Left renal cortex interstitium (tissue), 4 donors: ENCODE data around the gene CTBP2. TPM values are rescaled to one million over a fixed set of nuclear protein-coding genes. Genes with fewer than 3 reads are reported as not detected.
"Not testable (repeated sequence)": the region's sequence is repeated elsewhere in the genome, so short reads cannot be mapped to it uniquely, and the experiment has no call there.

Experiments
- DNase-seq, 4 donors: peaks; one replicate each; pipeline ENCODE4 v3.0.0-alpha.2; 2013; ENCODE audit warnings: low read depth in 4 of 4, low spot score in 2 of 4, missing footprints in 1 of 4
- polyA plus RNA-seq, 4 donors: library from polyadenylated mRNA; unstranded; fragments of 120-200 nt; gene quantifications; one replicate each; pipeline ENCODE4 v1.2.1, GENCODE V29; 2013; ENCODE audit not compliant: insufficient read length in 4 of 4

CTBP2 gene
- polyA plus RNA-seq, 4 donors: 86.7 to 94.0 (median 90.6) TPM

DNA sequence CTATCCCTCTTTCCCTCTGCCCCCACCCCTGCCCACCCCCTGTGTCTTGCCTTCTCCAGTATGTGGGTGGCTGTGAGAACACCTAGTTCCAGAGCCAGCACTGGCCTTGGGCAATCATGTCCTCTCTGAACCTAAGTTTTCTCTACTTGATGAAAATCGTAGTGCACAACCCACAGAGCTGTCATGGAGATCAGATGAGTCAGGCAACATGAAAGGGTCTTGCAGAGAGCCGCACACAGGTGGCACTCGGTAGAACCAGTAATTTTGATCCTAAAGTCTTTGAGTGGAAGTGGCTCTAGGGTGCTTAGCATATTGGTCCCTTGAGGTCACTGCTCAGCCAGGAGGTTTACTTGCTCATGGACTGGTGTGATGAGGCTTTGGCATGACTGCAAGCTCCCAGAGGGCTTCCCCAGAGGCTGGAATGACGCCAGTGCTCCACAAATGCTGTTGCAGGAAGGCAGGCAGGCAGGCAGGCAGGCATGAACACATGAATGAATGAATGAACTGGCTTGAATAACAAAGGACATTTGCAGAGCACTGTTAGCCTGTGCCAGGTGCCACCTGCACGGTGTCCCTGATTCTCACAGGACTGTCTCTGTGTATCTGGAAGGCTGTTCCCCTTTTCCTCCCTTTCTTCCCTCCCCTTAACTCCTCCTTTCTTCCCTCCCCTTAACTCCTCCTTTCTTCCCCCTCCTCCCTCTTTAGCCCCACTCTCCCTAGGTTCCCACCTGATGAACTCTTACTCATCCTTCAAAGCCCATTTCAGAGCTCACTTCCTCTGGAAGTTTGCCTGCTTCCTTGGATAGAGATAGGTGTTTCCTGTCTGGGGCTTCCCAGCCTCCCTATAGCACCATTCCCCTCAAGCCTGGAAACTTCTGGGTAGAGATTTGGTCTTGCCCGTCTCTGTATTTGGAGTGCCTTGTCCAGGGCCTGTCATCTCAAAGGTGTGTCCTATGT lies 27.2 kb upstream of the CTBP2 start:
- DNase-seq: no peak

DNA sequence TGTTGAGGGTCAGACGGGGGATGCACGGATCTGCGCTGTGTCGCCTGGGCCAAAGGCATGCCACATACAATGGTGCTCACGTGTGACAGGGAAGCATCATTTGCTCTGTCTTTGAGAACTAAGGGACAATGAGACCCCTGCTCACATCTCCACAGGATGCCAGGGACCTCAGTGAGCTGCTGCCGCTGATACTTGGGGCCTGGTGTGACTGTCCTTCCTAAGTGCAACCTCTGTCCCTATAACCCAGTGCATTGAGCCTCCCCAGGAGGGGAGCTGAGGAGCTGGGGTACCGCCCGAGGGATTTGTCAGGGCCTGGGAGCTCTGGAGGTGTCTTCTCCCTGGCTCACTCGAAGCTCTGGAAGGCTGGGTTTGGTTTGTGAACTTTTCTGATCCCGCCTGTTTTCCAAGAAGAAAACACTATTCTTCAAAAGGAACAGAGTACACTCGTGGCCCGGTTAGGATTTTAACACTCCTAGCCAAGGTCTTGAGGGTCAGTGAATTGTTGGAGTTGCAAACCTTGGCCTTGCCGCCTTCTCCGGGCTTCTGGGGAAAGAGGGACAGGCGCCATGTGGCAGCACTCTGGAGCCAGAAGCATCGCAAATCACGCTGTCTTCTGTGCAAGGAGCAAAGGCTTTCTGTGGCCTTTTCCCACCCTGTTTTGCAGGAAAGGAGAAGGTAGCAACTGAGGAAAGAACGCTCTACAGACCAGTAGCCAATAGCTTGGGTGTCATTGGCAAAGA lies 26.2 kb upstream of the CTBP2 start:
- DNase-seq: no peak

- not testable (repeated sequence) for DNase-seq
Measured at GRCh38 chr10:125179107-125179506, 18.7 kb upstream of the CTBP2 start.

- DNase-seq: no peak
Measured at GRCh38 chr10:125177641-125178640, 17.6 kb upstream of the CTBP2 start.

- DNase-seq: no peak
Measured at GRCh38 chr10:125175807-125176206, 15.4 kb upstream of the CTBP2 start.

- no peak for DNase-seq
Measured at GRCh38 chr10:125174360-125174759, 14.0 kb upstream of the CTBP2 start.

DNA sequence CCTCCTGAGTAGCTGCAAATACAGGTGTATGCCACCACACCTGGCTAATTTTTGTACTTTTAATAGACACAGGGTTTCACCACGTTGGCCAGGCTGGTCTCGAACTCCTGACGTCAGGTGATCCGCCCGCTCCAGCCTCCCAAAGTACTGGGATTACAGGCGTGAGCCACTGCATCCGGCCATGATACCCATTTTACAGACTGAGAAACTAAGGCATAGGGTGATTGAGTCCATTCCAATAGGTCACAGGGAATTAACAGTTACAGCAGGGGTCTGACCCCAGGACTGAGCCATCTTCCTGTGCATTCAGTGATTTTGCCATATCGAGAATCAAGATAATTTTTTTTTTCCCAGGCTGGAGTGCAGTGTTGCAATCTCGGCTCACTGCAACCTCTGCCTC lies 12.3 kb upstream of the CTBP2 start:
- DNase-seq: no peak

DNA sequence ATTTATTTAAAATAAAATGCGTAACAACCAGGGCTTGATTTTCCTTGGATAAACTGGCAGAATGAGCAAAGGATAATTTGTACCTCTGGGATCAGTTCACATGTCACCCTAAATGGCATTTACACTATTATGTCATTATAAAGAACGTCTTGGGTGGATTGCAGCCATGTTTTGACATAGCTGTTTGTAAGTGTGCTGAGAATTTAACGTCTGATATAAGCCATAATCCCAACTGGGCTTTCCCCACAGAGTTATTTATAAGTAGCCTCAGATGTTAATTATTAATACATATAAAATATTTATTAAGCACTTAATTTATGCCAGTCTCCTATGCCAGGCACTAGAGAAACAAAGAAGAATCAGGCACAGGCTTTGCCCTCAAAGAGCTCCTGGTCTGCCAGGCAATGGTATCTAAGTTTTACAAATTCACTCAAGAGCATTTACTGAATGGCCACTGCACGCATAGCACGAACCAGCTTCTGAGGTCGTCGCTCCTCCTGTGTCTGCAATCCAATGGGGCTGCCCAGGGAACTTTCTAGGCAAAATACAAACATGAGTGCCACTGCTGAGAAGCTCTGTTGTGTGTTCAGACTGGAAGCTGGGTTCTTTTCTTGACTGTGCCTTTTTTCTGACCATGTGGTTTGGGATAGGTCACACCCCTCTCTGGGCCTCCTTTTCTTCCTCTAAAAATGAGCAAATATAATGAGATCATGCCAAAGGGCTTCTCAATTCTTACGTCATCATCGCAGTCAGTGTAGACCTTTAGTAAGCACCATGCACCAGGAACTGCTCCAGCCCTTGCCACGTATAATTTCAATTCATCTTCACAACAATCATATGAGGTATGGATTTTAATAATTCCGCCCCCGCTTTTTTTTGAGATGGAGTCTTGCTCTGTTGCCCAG lies 11.3 kb upstream of the CTBP2 start:
- DNase-seq: no peak

DNA sequence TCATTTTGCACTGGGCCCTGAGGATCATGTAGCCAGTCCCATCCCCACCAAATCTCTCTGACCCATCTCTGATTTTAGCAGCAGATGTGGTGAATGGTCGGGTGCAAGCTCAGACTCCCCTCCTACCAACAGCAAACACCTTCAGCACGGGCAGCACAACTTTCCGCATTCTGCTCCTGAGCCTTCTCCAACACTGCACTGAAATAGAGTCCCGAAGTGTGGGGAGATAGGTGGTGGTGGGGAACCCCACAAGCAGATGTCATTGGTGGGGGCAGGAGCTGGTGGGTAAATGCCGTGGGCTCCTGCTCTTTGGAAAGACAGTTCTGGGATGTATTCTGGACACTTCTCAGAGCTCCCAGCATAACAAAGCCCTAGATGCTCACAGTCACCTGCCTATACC lies 9.6 kb upstream of the CTBP2 start:
- no peak for DNase-seq

GRCh38 chr10:125169279-125169678 lies 8.9 kb upstream of the CTBP2 start:
- DNase-seq: no peak

DNA sequence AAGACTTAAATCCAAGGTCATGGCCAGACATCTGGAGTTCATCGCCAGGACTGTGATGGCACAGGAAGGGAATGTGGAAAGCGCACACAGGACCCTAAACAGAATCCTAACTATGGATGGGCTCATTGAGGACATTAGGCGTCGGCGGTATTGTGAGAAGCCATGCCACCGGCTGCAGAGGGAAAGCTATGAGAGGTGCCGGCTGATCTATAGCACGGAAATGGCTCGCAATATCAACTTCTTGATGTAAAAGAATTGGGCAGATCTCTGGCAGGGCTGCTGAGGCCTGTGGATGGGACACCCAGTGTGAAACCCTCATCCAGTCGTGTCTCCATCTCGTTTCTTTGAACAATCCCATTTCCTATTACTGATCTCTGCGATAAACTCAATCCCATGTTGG lies 6.3 kb upstream of the CTBP2 start:
- DNase-seq: no peak

- no peak for DNase-seq
Measured at GRCh38 chr10:125165584-125166573, 5.5 kb upstream of the CTBP2 start.

GRCh38 chr10:125164421-125164820 lies 4.1 kb upstream of the CTBP2 start:
- no peak for DNase-seq

- DNase-seq: no peak
Measured at GRCh38 chr10:125163803-125164202, 3.4 kb upstream of the CTBP2 start.

DNA sequence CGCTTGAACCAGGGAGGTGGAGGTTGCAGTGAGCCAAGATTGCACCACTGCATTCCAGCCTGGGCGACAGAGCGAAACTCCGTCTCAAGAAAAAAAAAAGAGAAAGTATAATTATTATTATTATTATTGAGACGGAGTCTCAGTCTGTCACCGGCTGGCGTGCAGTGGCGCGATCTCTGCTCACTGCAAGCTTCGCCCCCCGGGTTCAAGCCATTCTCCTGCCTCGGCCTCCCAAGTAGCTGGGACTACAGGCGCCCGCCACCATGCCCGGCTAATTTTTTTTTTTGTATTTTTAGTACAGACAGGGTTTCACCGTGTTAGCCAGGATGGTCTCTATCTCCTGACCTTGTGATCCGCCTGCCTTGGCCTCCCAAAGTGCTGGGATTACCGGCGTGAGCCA lies 2.9 kb upstream of the CTBP2 start:
- DNase-seq: not testable (repeated sequence)

GRCh38 chr10:125162120-125162931 lies 2.0 kb upstream of the CTBP2 start:
- DNase-seq: no peak

- no peak for DNase-seq
Measured at GRCh38 chr10:125161707-125162119, 1.4 kb upstream of the CTBP2 start.
